ENCODE results near the gene NKAPL.
A peak's percentile ranks its signal among the peaks of the same experiment; 100 is the strongest.

NKAPL gene

GRCh38 chr6:28258877-28259777 is at the start of gene NKAPL:
TSS of gene NKAPL (plus strand) at chr6:28259297. CDS start at chr6:28259372, 75 bp downstream.
- DNase-seq, result peak; percentile 36

GRCh38 chr6:28209753-28210535 is 49.2 kb upstream of the NKAPL start:
- no peak for DNase-seq

- no peak for DNase-seq
Measured at GRCh38 chr6:28211840-28212509, 47.1 kb upstream of the NKAPL start.

GRCh38 chr6:28212510-28213212 is 46.4 kb upstream of the NKAPL start:
- DNase-seq, result no peak

GRCh38 chr6:28213213-28213523 is 45.9 kb upstream of the NKAPL start:
- no peak for DNase-seq

GRCh38 chr6:28215425-28215824 is 43.7 kb upstream of the NKAPL start:
- no peak for DNase-seq

- DNase-seq, result no peak
Measured at GRCh38 chr6:28217890-28218289, 41.2 kb upstream of the NKAPL start.

GRCh38 chr6:28218312-28219248 is 40.5 kb upstream of the NKAPL start:
- DNase-seq, result peak; percentile 16

GRCh38 chr6:28220257-28221133 is 38.6 kb upstream of the NKAPL start:
- no peak for DNase-seq

- no peak for DNase-seq
Measured at GRCh38 chr6:28224131-28225055, 34.7 kb upstream of the NKAPL start.

- DNase-seq, result peak; percentile 46
Measured at GRCh38 chr6:28225056-28225834, 33.9 kb upstream of the NKAPL start, which contains the start of gene ZSCAN9. TSS of gene ZSCAN9 (plus strand) at chr6:28225275. CDS start at chr6:28227085, 1,810 bp downstream.

- DNase-seq, result no peak
Measured at GRCh38 chr6:28226460-28226859, 32.6 kb upstream of the NKAPL start.

GRCh38 chr6:28232785-28233184 is 26.3 kb upstream of the NKAPL start:
- no peak for DNase-seq

- no peak for DNase-seq
Measured at GRCh38 chr6:28235912-28236452, 23.1 kb upstream of the NKAPL start.

GRCh38 chr6:28239636-28240035 is 19.5 kb upstream of the NKAPL start:
- no peak for DNase-seq

GRCh38 chr6:28240471-28240870 is 18.6 kb upstream of the NKAPL start:
- no peak for DNase-seq

GRCh38 chr6:28243946-28244345 is 15.2 kb upstream of the NKAPL start:
- DNase-seq, result no peak
